ENCODE results near the gene GNAT2. TPM values are rescaled to one million over a fixed set of nuclear protein-coding genes. Genes with fewer than 3 reads are reported as not detected.
"Not testable (repeated sequence)": the region's sequence is repeated elsewhere in the genome, so short reads cannot be mapped to it uniquely, and the experiment has no call there.

The GNAT2 gene
- under 1 TPM; 0.32 to 0.54 TPM for total RNA-seq

- ATAC-seq (replicated peaks): peak; percentile 61
- Mint-ChIP-seq H3K27me3 (no peaks in the 10 kb centered on the region), H3K27ac (peak within 1 kb of the TSS; percentile 99), H3K36me3 (ENCODE audit: low read depth) (peaks cover 30% of the 10 kb centered on the region), H3K4me3 (peak within 1 kb of the TSS; percentile 97), H3K4me1 (peaks cover 43% of the 10 kb centered on the region), H3K9me3 (no peaks in the 10 kb centered on the region)
These were observed at the start of gene GNAT2, which contains the start of gene AMPD2 for GRCh38 chr1:109619576-109620400. Gene GNAT2, minus strand, starts transcription at chr1:109619616. Its CDS starts 6,746 bp downstream, at chr1:109612870. Gene AMPD2, plus strand, starts transcription at chr1:109619837. Its CDS starts 1,339 bp downstream, at chr1:109621176.

DNA sequence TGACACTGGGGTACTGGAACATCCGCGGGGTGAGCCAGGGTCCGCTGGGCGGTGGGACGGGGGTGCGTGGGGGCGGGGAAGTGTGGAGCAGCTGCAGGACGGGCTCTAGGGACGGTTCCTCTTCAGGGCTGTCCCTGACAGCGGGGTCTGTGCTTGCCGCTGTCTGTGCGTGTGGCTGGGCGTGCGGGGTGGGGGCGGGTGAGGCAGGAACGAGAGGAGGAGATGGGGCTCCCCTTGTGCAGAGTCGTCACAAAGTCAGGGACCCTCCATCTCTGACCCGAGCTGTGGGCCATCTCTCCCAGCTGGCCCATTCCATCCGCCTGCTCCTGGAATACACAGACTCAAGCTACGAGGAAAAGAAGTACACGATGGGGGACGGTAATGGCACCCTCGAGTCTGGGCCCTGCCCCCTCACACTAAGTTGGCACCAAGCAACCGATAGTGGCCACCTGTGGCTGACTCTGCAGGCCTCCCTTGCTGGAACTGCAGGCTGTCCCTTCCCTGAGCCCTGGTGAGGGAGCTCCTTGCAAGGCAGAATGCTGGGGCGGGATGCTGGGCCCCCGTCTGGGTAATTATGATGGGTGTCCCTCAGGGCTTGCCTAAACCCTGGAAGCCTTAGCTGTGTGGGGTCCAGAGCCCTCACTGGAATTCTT is 48.8 kb upstream of the GNAT2 start:
- Mint-ChIP-seq H3K36me3 (ENCODE audit: low read depth) (no peaks in the 10 kb centered on the region), H3K4me3 (peak overlapping the region; percentile 65), H3K4me1 (peaks cover 7% of the 10 kb centered on the region), H3K27me3 (no peaks in the 10 kb centered on the region), H3K9me3 (no peaks in the 10 kb centered on the region), H3K27ac (peak overlapping the region; percentile 26)
- no peak for ATAC-seq (replicated peaks)

DNA sequence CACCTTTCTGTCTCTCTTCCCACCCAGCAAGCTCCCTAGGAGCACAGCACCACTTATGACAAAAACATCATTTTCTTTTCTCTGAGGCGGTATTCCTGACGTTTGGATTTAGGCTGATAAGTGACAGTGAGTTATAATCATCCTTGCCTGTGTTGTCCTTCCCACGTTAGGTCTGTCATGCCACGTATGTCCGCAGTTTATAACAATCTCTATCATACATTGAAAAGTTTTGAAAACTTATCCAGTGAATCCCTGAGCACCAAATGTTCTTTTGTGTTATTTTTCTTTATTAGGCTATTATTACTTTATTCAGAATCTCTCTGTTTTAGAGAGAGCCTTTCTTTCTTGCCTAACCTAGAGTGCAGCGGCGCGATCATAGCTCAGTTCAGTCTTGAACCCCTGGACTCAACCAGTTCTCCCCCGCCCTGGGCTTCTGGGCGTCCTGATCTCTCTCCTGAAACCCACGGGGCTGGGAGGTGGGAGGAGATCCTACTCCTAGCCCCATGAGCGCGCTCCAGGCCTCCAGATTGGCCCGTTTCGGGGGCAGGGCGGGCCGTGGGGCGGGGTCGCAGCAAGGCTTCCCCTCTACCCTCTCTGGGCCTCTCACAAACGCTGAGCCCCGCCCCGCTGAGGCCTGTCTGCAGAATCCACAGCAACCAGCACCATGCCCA is 48.2 kb upstream of the GNAT2 start, which contains the start of gene GSTM2:
Gene GSTM2, plus strand, starts transcription at position 606 of the 671 bp plus-strand sequence. Its CDS starts 59 bp downstream, at position 665.
- Mint-ChIP-seq H3K4me3 (peak within 1 kb of the TSS; percentile 65), H3K27ac (peak within 1 kb of the TSS; percentile 26), H3K4me1 (peaks cover 7% of the 10 kb centered on the region), H3K27me3 (no peaks in the 10 kb centered on the region), H3K36me3 (ENCODE audit: low read depth) (no peaks in the 10 kb centered on the region), H3K9me3 (no peaks in the 10 kb centered on the region)
- ATAC-seq (replicated peaks): peak; percentile 99

- no peaks in the 10 kb centered on the region for H3K9me3 Mint-ChIP-seq
- H3K4me3 Mint-ChIP-seq: no peak overlapping the region
- no peak overlapping the region for H3K27ac Mint-ChIP-seq
- peaks cover 6% of the 10 kb centered on the region for H3K4me1 Mint-ChIP-seq
- no peak for ATAC-seq (replicated peaks)
- H3K27me3 Mint-ChIP-seq: no peaks in the 10 kb centered on the region
- H3K36me3 Mint-ChIP-seq (ENCODE audit: low read depth): no peaks in the 10 kb centered on the region
These were observed 45.3 kb upstream of the GNAT2 start for GRCh38 chr1:109664671-109665070.

DNA sequence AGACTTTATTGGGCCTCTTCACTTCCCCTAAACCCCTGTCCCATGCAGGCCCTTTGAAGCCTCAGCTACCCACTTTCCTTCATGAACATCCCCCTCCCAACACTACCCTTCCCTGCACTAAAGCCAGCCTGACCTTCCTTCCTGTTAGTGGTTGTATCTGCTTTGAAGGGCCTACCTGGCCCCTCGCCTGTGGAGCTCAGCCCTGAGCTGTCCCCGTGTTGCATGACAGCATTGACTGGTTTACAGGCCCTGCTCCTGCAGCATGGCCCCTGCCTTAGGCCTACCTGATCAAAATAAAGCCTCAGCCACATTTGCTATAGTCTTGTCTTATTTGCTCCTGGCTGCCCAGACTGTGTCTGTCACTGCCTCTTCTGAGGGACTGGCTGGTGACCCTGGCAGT is 42.0 kb upstream of the GNAT2 start:
- no peaks in the 10 kb centered on the region for H3K36me3 Mint-ChIP-seq (ENCODE audit: low read depth)
- H3K4me1 Mint-ChIP-seq: no peaks in the 10 kb centered on the region
- H3K27ac Mint-ChIP-seq: peak overlapping the region; percentile 21
- no peak overlapping the region for H3K4me3 Mint-ChIP-seq
- no peaks in the 10 kb centered on the region for H3K27me3 Mint-ChIP-seq
- ATAC-seq (replicated peaks): no peak
- H3K9me3 Mint-ChIP-seq: no peaks in the 10 kb centered on the region

GRCh38 chr1:109660691-109661026 is 41.2 kb upstream of the GNAT2 start:
- not testable (repeated sequence) for H3K9me3 Mint-ChIP-seq; H3K4me3 Mint-ChIP-seq; ATAC-seq (replicated peaks); H3K4me1 Mint-ChIP-seq; H3K27me3 Mint-ChIP-seq; H3K36me3 Mint-ChIP-seq (ENCODE audit: low read depth); H3K27ac Mint-ChIP-seq

DNA sequence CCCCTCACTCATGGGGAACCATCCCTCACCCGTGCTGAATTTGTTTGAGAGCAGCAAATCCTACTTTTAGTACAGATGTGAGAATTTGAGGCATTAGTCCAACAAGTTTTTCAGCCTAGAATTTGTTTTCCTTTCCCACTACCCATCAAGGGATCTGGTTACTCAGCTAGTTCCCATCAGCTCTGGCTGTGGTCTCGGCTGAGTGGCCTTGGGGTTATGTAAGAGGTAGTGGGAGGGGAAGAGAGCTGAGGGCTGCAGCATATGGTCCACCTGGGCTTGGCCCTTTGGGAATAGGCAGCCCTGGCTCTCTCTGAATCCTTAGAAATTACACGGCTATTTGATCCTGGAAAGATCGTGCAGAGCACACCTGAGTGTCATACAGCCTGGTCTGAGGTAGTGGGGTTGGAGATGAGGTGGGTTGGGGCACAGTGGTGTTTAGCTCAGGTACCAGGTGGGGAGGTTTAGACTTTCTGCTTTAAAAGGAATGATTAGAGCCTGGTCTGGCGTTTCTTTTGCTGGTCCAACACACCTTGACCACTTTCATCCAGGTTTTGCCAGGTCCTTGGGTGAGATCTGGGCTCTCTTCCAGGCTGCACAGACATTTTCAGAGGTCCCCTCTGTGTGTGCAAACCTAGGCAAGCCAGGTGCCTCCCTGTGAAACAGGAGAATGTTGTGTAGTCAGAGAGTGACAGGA is 40.7 kb upstream of the GNAT2 start:
- Mint-ChIP-seq H3K27me3 (no peaks in the 10 kb centered on the region), H3K4me1 (no peaks in the 10 kb centered on the region), H3K36me3 (ENCODE audit: low read depth) (no peaks in the 10 kb centered on the region), H3K4me3 (no peak overlapping the region), H3K9me3 (no peaks in the 10 kb centered on the region), H3K27ac (no peak overlapping the region)
- ATAC-seq (replicated peaks): no peak

- Mint-ChIP-seq H3K9me3 (no peaks in the 10 kb centered on the region), H3K4me1 (peaks cover 5% of the 10 kb centered on the region), H3K27me3 (no peaks in the 10 kb centered on the region), H3K4me3 (no peak overlapping the region), H3K36me3 (ENCODE audit: low read depth) (no peaks in the 10 kb centered on the region), H3K27ac (no peak overlapping the region)
- ATAC-seq (replicated peaks): no peak
These were observed 39.7 kb upstream of the GNAT2 start for GRCh38 chr1:109659145-109659544.

GRCh38 chr1:109658533-109659042 is 39.2 kb upstream of the GNAT2 start:
- Mint-ChIP-seq H3K36me3 (ENCODE audit: low read depth) (no peaks in the 10 kb centered on the region), H3K4me1 (peaks cover 5% of the 10 kb centered on the region), H3K27ac (no peak overlapping the region), H3K9me3 (no peaks in the 10 kb centered on the region), H3K27me3 (no peaks in the 10 kb centered on the region), H3K4me3 (no peak overlapping the region)
- ATAC-seq (replicated peaks): no peak

DNA sequence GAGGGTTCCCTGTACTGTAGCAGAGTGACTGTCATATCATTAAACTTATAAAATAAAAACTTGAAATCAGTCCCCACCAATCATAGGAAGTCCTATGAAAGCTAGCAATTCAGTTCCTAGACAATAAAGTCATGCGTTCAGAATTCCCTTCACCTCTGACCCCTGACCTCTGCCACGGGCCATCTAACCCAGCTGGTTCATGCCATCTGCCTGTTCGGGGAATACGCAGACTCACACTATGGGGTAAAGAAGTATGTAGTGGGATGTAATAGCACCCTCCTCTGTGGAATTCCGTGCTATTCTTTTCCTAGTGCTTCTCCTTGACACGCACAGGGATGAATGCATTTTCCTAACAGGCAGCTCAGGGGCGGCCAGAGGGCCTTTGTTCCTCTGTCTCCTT is 38.6 kb upstream of the GNAT2 start:
- Mint-ChIP-seq H3K9me3 (no peaks in the 10 kb centered on the region), H3K27ac (no peak overlapping the region), H3K4me1 (peaks cover 5% of the 10 kb centered on the region), H3K36me3 (ENCODE audit: low read depth) (no peaks in the 10 kb centered on the region), H3K4me3 (peak overlapping the region; percentile 91), H3K27me3 (no peaks in the 10 kb centered on the region)
- ATAC-seq (replicated peaks): no peak

DNA sequence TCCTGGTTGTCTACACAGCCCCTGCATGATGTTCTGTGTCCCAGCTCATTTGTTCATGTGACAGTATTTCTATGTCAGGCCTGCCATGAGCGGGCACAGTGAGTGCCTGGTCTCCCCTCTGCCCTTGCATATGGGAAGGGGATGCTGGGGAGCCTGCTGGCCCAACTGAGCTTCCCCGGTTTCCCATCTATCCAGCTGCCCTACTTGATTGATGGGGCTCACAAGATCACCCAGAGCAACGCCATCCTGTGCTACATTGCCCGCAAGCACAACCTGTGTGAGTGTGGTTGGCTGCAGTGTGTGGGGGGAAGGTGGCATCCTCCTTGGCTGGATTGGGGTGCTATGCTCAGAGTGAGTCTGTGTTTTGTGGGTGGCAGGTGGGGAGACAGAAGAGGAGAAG is 38.0 kb upstream of the GNAT2 start:
- no peak for ATAC-seq (replicated peaks)
- no peaks in the 10 kb centered on the region for H3K36me3 Mint-ChIP-seq (ENCODE audit: low read depth)
- no peak overlapping the region for H3K27ac Mint-ChIP-seq
- H3K4me3 Mint-ChIP-seq: peak overlapping the region; percentile 91
- H3K27me3 Mint-ChIP-seq: no peaks in the 10 kb centered on the region
- no peaks in the 10 kb centered on the region for H3K9me3 Mint-ChIP-seq
- H3K4me1 Mint-ChIP-seq: peaks cover 5% of the 10 kb centered on the region

DNA sequence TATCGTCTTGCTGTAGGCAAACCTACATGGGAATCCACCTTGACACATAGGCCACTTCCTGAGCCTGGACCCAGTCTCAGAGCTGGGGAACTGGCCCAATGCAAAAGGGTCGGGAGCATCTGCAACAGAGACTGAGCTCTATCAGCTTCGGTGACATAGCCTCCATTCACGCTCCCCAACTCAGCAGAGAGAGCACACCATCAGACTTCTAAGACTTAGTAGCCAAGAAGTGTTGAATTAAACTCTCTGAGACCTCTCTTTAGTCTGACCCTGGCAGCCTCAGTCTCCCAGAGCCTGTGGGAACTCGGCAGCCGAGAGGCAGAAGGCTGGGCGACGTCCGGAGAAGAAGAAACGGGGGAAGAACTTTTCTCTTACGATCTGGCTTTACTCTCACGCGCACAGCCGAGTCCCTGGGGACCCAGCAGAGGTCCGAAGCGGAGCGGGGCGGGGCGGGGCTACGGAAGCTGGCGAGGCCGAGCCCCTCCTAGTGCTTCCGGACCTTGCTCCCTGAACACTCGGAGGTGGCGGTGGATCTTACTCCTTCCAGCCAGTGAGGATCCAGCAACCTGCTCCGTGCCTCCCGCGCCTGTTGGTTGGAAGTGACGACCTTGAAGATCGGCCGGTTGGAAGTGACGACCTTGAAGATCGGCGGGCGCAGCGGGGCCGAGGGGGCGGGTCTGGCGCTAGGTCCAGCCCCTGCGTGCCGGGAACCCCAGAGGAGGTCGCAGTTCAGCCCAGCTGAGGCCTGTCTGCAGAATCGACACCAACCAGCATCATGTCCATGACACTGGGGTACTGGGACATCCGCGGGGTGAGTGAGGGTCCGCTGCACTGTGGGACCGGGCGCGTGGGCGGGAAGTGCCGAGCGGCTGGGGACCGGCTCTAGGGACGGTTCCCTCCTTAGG is 36.5 kb upstream of the GNAT2 start, which contains the start of gene GSTM4:
Gene GSTM4, plus strand, starts transcription at position 485 of the 905 bp plus-strand sequence. Its CDS starts 291 bp downstream, at position 776.
- Mint-ChIP-seq H3K9me3 (no peaks in the 10 kb centered on the region), H3K36me3 (ENCODE audit: low read depth) (no peaks in the 10 kb centered on the region), H3K4me1 (peaks cover 5% of the 10 kb centered on the region), H3K27ac (peak within 1 kb of the TSS; percentile 91), H3K27me3 (peaks cover 4% of the 10 kb centered on the region), H3K4me3 (peak within 1 kb of the TSS; percentile 91)
- ATAC-seq (replicated peaks): peak; percentile 94

GRCh38 chr1:109654519-109654918 is 35.1 kb upstream of the GNAT2 start:
- Mint-ChIP-seq H3K9me3 (no peaks in the 10 kb centered on the region), H3K27me3 (peaks cover 4% of the 10 kb centered on the region), H3K4me3 (peak overlapping the region; percentile 91), H3K27ac (peak overlapping the region; percentile 91), H3K36me3 (ENCODE audit: low read depth) (no peaks in the 10 kb centered on the region), H3K4me1 (peaks cover 5% of the 10 kb centered on the region)
- no peak for ATAC-seq (replicated peaks)

Measured in activated T-helper 17 cell treated with anti-CD3 and anti-CD28 coated beads, Interleukin-2, amount 50 U/mL, for 72 hours (primary cell).